WTC11 (cell line): ENCODE data around the gene KDM4B. TPM values are rescaled to one million over a fixed set of nuclear protein-coding genes. Genes with fewer than 3 reads are reported as not detected.

Source experiments
- ATAC-seq: fragments of 200-7000 bp; cut with Tn5 transposase; 2 replicates; pipeline ENCODE4 v1.10.0; 2021; ENCODE audit warnings: mild to moderate bottlenecking, moderate library complexity
- CTCF ChIA-PET: fragments of 300-600 bp; sonication (Branson Sonifier 250); formaldehyde crosslinking; loops from one replicate; lab custom pipeline; 2021; ENCODE audit warnings: antibody characterized with exemption; lab: Charles Lee
- POLR2A ChIA-PET: fragments of 350-600 bp; sonication (Branson Sonifier 250); formaldehyde crosslinking; loops from one replicate; lab custom pipeline; 2021; ENCODE audit warnings: antibody characterized with exemption; lab: Charles Lee
- DNase-seq: peaks from one replicate; pipeline ENCODE4 v3.0.0; 2021; ENCODE audit warnings: low spot score
- H3K27ac Mint-ChIP-seq: 2 replicates; pipeline ENCODE4 v1.8.0; 2021; ENCODE audit warnings: mixed read lengths
- H3K27me3 Mint-ChIP-seq: 2 replicates; pipeline ENCODE4 v1.8.0; 2021; ENCODE audit warnings: low read depth, mild to moderate bottlenecking, moderate library complexity, mixed read lengths
- H3K36me3 Mint-ChIP-seq: 2 replicates; pipeline ENCODE4 v1.8.0; 2021; ENCODE audit warnings: mixed read lengths
- H3K4me1 Mint-ChIP-seq: 2 replicates; pipeline ENCODE4 v1.8.0; 2022; ENCODE audit warnings: mixed read lengths
- H3K4me3 Mint-ChIP-seq: 2 replicates; pipeline ENCODE4 v1.8.0; 2021; ENCODE audit warnings: mild to moderate bottlenecking, moderate library complexity, mixed read lengths
- H3K9me3 Mint-ChIP-seq: 2 replicates; pipeline ENCODE4 v1.8.0; 2021; ENCODE audit warnings: mixed read lengths
- E2F1 ChIP-seq: sonication (generic); formaldehyde crosslinking; IDR thresholded peaks from 2 replicates; pipeline ENCODE4 v1.8.0; 2022; ENCODE audit warnings: mild to moderate bottlenecking, missing genetic modification reagents
- KAT7 ChIP-seq: sonication (generic); formaldehyde crosslinking; IDR thresholded peaks from 2 replicates; pipeline ENCODE4 v1.8.1; 2023; ENCODE audit warnings: missing genetic modification reagents, mild to moderate bottlenecking, borderline replicate concordance
- PRDM15 ChIP-seq: sonication (generic); formaldehyde crosslinking; IDR thresholded peaks from 2 replicates; pipeline ENCODE4 v1.8.0; 2022; ENCODE audit warnings: missing genetic modification reagents
- RELA ChIP-seq: sonication (generic); formaldehyde crosslinking; IDR thresholded peaks from 2 replicates; pipeline ENCODE4 v1.8.1; 2022; ENCODE audit warnings: missing genetic modification reagents, mild to moderate bottlenecking, borderline replicate concordance
- TEAD1 ChIP-seq: sonication (generic); formaldehyde crosslinking; IDR thresholded peaks from 2 replicates; pipeline ENCODE4 v1.8.0; 2022; ENCODE audit warnings: mild to moderate bottlenecking, missing genetic modification reagents
- ZBTB21 ChIP-seq: sonication (generic); formaldehyde crosslinking; IDR thresholded peaks from 2 replicates; pipeline ENCODE4 v1.8.1; 2023; ENCODE audit warnings: mild to moderate bottlenecking, missing genetic modification reagents, borderline replicate concordance
- ZNF423 ChIP-seq: fragments of 250-450 bp; sonication (Bioruptor Pico); IDR thresholded peaks from 2 replicates; pipeline ENCODE4 v2.1.2; 2022; ENCODE audit warnings: mild to moderate bottlenecking, moderate library complexity
- ZNF532 ChIP-seq: fragments of 250-450 bp; sonication (Bioruptor Pico); IDR thresholded peaks from 2 replicates; pipeline ENCODE4 v1.9.0; 2021; ENCODE audit warnings: mild to moderate bottlenecking, borderline replicate concordance
- total RNA-seq: library from RNA; stranded (reverse); gene quantifications from 3 replicates; pipeline ENCODE4 v1.2.3, GENCODE V29; 2021

Gene KDM4B
- total RNA-seq, 1 experiment from 2014 or later: 43.2 TPM

GRCh38 chr19:5112681-5113575, 144.0 kb downstream of the KDM4B start:
- ATAC-seq (no peak), DNase-seq (no peak)
- no peak overlapping the region for H3K4me3 Mint-ChIP-seq
- ChIA-PET POLR2A (no interaction called here), CTCF (interaction anchor here (0.6 to 5.6 kb wide), 7 partner anchors 26 to 374 kb away, joined by 3 to 48 read pairs (median 3); no protein-coding TSS in a partner anchor)
- no peaks in the 10 kb centered on the region for H3K27me3 Mint-ChIP-seq
- H3K9me3 Mint-ChIP-seq: peaks cover 9% of the 10 kb centered on the region
- H3K4me1 Mint-ChIP-seq: peaks cover 30% of the 10 kb centered on the region
- TF ChIP-seq ZNF423 (CRISPR knock-in tag) (peak; percentile 5; the same call in 1 of the 2 replicates), PRDM15 (CRISPR knock-in tag) (no peak)
- peaks cover 26% of the 10 kb centered on the region for H3K36me3 Mint-ChIP-seq
- peak overlapping the region; percentile 83 for H3K27ac Mint-ChIP-seq

GRCh38 chr19:5113633-5114586, 145.0 kb downstream of the KDM4B start:
- TF ChIP-seq PRDM15 (CRISPR knock-in tag): 0 out of 2 replicates have a peak, but pooled peaks have one; percentile 6
- TF ChIP-seq KAT7: 0 out of 2 replicates have a peak, but pooled peaks have one; percentile 42
- no peak for TF ChIP-seq TEAD1 (CRISPR knock-in tag)
- Mint-ChIP-seq H3K9me3 (peaks cover 9% of the 10 kb centered on the region), H3K4me1 (peaks cover 30% of the 10 kb centered on the region), H3K4me3 (no peak overlapping the region), H3K27me3 (no peaks in the 10 kb centered on the region), H3K27ac (0 out of 2 replicates have a peak overlapping the region, but pooled peaks have one; percentile 18), H3K36me3 (peaks cover 26% of the 10 kb centered on the region)
- ATAC-seq (no peak), DNase-seq (no peak)
- ChIA-PET POLR2A (no interaction called here), CTCF (interaction anchor here (0.6 to 5.9 kb wide), 11 partner anchors 18 to 78 kb away, joined by 3 to 36 read pairs (median 5); no protein-coding TSS in a partner anchor)

- ChIA-PET POLR2A (no interaction called here), CTCF (interaction anchor here (1.0 to 5.9 kb wide), 8 partner anchors 17 to 79 kb away, joined by 3 to 36 read pairs (median 12); no protein-coding TSS in a partner anchor)
- Mint-ChIP-seq H3K4me1 (peaks cover 26% of the 10 kb centered on the region), H3K27me3 (no peaks in the 10 kb centered on the region), H3K4me3 (no peak overlapping the region), H3K36me3 (peaks cover 26% of the 10 kb centered on the region), H3K27ac (peak overlapping the region; percentile 18; the same call in 1 of the 2 replicates), H3K9me3 (peaks cover 9% of the 10 kb centered on the region)
- DNase-seq (no peak), ATAC-seq (no peak)
- TF ChIP-seq E2F1 (CRISPR knock-in tag) (no peak), ZNF532 (CRISPR knock-in tag) (no peak), RELA (CRISPR knock-in tag) (no peak), ZBTB21 (CRISPR knock-in tag) (no peak)
These were observed 145.8 kb downstream of the KDM4B start for GRCh38 chr19:5114727-5115126.
